GM12875 (cell line): ENCODE data around the gene UNC93B1.

ENCODE experiments used
- H3K4me3 ChIP-seq: one replicate; pipeline ENCODE4 v1.5.1; 2011; ENCODE audit warnings: low read depth, low read length, control low read depth
- CTCF ChIP-seq: IDR thresholded peaks from 2 replicates; pipeline ENCODE4 v1.5.1; 2011; ENCODE audit warnings: low read depth, mild to moderate bottlenecking, control low read depth, inconsistent platforms, low read length, moderate library complexity, borderline replicate concordance; ENCODE audit not compliant: insufficient read depth

UNC93B1 gene

GRCh38 chr11:68049509-68050370 is 45.8 kb upstream of the UNC93B1 start:
- H3K4me3 ChIP-seq = no peak overlapping the region
- TF ChIP-seq CTCF = no peak

- no peak overlapping the region for H3K4me3 ChIP-seq
- TF ChIP-seq CTCF = no peak
These were observed 45.0 kb upstream of the UNC93B1 start for GRCh38 chr11:68048681-68049508.

GRCh38 chr11:68047437-68048290 is 43.8 kb upstream of the UNC93B1 start:
- no peak overlapping the region for H3K4me3 ChIP-seq
- TF ChIP-seq CTCF = no peak

GRCh38 chr11:68044898-68045351 is 41.0 kb upstream of the UNC93B1 start:
- no peak for TF ChIP-seq CTCF

GRCh38 chr11:68044145-68044813 is 40.4 kb upstream of the UNC93B1 start:
- H3K4me3 ChIP-seq = no peak overlapping the region
- TF ChIP-seq CTCF = no peak

More at GRCh38 chr11:68044898-68045351, 41.0 kb upstream of the UNC93B1 start:
- no peak overlapping the region for H3K4me3 ChIP-seq
